GM21515 (cell line): ENCODE results near the gene PHLDA1.
"Not testable (repeated sequence)": the region's sequence is repeated elsewhere in the genome, so short reads cannot be mapped to it uniquely, and the experiment has no call there.

Source experiments
- ATAC-seq: cut with Tn5 transposase; IDR thresholded peaks from one replicate; pipeline ENCODE4 v1.9.1; 2021; ENCODE audit not compliant: unreplicated experiment

Gene PHLDA1

GRCh38 chr12:75987709-75988108 is 43.9 kb downstream of the PHLDA1 start:
- not testable (repeated sequence) for ATAC-seq

GRCh38 chr12:75986001-75986746 is 45.4 kb downstream of the PHLDA1 start:
- ATAC-seq: no peak

- no peak for ATAC-seq
Measured at GRCh38 chr12:75985566-75985965, 46.0 kb downstream of the PHLDA1 start.

GRCh38 chr12:75984577-75985182 is 46.9 kb downstream of the PHLDA1 start:
- ATAC-seq: no peak

GRCh38 chr12:75983851-75984250 is 47.7 kb downstream of the PHLDA1 start:
- not testable (repeated sequence) for ATAC-seq

- no peak for ATAC-seq
Measured at GRCh38 chr12:75982979-75983660, 48.5 kb downstream of the PHLDA1 start.

- ATAC-seq: no peak
Measured at GRCh38 chr12:75982169-75982564, 49.4 kb downstream of the PHLDA1 start.

GRCh38 chr12:75981247-75982168 is 50.1 kb downstream of the PHLDA1 start:
- peak; percentile 38 for ATAC-seq

- no peak for ATAC-seq
Measured at GRCh38 chr12:75979181-75979580, 52.4 kb downstream of the PHLDA1 start.

- ATAC-seq: no peak
Measured at GRCh38 chr12:75978677-75979076, 52.9 kb downstream of the PHLDA1 start.

- peak; percentile 96 for ATAC-seq
Measured at GRCh38 chr12:75977952-75978671, 53.5 kb downstream of the PHLDA1 start.

- ATAC-seq: no peak
Measured at GRCh38 chr12:75977590-75977951, 54.0 kb downstream of the PHLDA1 start.

- ATAC-seq: no peak
Measured at GRCh38 chr12:75976913-75977312, 54.7 kb downstream of the PHLDA1 start.

- ATAC-seq: no peak
Measured at GRCh38 chr12:75976113-75976512, 55.5 kb downstream of the PHLDA1 start.

- ATAC-seq: no peak
Measured at GRCh38 chr12:75975702-75976101, 55.9 kb downstream of the PHLDA1 start.
